ENCODE results near the gene ITGA8. TPM values are rescaled to one million over a fixed set of nuclear protein-coding genes. Genes with fewer than 3 reads are reported as not detected.
"Not testable (repeated sequence)": the region's sequence is repeated elsewhere in the genome, so short reads cannot be mapped to it uniquely, and the experiment has no call there.

Gene ITGA8
- total RNA-seq, 1 experiment from 2014 or later, result not detected

DNA sequence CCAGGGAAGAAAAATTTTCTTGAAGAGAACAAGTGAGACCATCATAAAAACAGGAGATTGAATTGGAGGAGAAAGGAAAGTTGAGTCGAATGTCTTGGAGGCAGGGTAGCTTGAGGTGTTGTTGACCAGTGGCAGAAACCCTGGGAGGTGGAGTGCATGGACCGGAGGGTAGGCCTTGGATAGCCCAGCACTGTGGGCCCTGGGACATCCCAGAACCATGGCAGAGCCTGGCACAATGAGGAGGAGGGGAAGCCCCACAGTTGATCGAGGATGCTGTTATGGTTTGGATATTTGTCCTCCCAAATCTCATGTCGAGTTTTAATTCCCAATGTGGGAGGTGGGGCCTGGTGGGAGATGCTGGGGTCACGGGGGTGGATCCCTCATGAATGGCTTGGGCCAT is 157.1 kb downstream of the ITGA8 start:
- Mint-ChIP-seq H3K27me3 (ENCODE audit: insufficient read depth, unreplicated experiment) (no peaks in the 10 kb centered on the region), H3K4me3 (ENCODE audit: unreplicated experiment) (no peak overlapping the region), H3K9me3 (ENCODE audit: unreplicated experiment) (no peaks in the 10 kb centered on the region), H3K36me3 (ENCODE audit: insufficient read depth, unreplicated experiment) (no peaks in the 10 kb centered on the region), H3K4me1 (ENCODE audit: insufficient read depth, unreplicated experiment) (no peaks in the 10 kb centered on the region), H3K27ac (ENCODE audit: low read depth, unreplicated experiment) (no peak overlapping the region)
- intact Hi-C loops (cut with micrococcal nuclease), result no loop called here
- ChIA-PET POLR2A (no interaction called here), CTCF (interaction anchor here (0.6 kb wide), 1 partner anchor 50 kb away, joined by 3 read pairs; no protein-coding TSS in a partner anchor)
- BruUV-seq (replicated peaks), result no TSS peak
- DNase-seq (ENCODE audit: unreplicated experiment), result no peak
- TF ChIP-seq, protein P1, sequence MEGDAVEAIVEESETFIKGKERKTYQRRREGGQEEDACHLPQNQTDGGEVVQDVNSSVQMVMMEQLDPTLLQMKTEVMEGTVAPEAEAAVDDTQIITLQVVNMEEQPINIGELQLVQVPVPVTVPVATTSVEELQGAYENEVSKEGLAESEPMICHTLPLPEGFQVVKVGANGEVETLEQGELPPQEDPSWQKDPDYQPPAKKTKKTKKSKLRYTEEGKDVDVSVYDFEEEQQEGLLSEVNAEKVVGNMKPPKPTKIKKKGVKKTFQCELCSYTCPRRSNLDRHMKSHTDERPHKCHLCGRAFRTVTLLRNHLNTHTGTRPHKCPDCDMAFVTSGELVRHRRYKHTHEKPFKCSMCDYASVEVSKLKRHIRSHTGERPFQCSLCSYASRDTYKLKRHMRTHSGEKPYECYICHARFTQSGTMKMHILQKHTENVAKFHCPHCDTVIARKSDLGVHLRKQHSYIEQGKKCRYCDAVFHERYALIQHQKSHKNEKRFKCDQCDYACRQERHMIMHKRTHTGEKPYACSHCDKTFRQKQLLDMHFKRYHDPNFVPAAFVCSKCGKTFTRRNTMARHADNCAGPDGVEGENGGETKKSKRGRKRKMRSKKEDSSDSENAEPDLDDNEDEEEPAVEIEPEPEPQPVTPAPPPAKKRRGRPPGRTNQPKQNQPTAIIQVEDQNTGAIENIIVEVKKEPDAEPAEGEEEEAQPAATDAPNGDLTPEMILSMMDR (IDR thresholded peaks at IDR 0.05; ENCODE audit: unreplicated experiment), result no peak

DNA sequence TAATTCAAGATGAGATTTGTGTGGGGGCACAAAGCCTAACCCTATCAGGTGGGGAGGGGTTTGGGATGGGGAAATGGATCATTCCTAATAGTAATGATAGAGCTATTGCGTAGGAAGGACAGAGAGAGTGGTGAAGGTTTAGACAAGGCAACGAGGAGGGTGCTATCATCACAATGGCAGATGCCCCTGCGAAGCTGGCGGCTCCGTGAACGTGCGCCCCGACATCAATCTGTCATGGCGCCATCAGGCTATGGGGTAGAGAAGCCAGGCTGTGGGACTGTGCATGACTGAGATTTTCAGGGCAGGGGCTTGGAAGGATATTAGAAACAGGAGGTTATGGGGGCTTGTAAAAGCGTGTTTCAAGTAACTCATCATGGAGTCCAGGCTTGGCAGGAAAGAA is 157.6 kb downstream of the ITGA8 start:
- DNase-seq (ENCODE audit: unreplicated experiment), result no peak
- intact Hi-C loops (cut with micrococcal nuclease), result no loop called here
- no TSS peak for BruUV-seq (replicated peaks)
- no peaks in the 10 kb centered on the region for H3K4me1 Mint-ChIP-seq (ENCODE audit: insufficient read depth, unreplicated experiment)
- no peaks in the 10 kb centered on the region for H3K9me3 Mint-ChIP-seq (ENCODE audit: unreplicated experiment)
- ChIA-PET POLR2A (no interaction called here), CTCF (interaction anchor here (0.6 kb wide), 2 partner anchors 50 to 277 kb away, joined by 3 read pairs; no protein-coding TSS in a partner anchor)
- H3K36me3 Mint-ChIP-seq (ENCODE audit: insufficient read depth, unreplicated experiment), result no peaks in the 10 kb centered on the region
- TF ChIP-seq, protein P1 (IDR thresholded peaks at IDR 0.05; ENCODE audit: unreplicated experiment), result no peak
- no peaks in the 10 kb centered on the region for H3K27me3 Mint-ChIP-seq (ENCODE audit: insufficient read depth, unreplicated experiment)
- H3K27ac Mint-ChIP-seq (ENCODE audit: low read depth, unreplicated experiment), result no peak overlapping the region
- no peak overlapping the region for H3K4me3 Mint-ChIP-seq (ENCODE audit: unreplicated experiment)

DNA sequence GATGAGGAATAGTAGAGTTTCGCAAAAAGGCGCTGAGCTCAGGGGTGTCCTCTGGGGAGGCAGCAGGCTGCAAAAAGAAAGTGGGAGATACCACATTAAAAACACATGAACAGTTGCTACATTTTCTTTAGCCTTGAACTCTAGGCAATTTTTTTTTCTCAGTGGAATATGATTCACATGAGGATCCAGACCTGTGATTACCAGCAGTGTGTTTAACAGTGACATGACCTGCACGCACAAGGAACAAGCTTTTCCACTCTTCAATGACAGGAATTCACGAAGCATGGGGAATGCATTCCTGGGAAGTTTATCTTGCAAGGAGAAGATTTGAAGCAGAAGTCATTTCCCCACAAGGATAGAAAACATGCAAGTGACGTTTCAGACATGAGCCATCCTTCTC is 161.6 kb downstream of the ITGA8 start:
- CTCF ChIA-PET, result no interaction called here
- TF ChIP-seq, protein P1 (IDR thresholded peaks at IDR 0.05; ENCODE audit: unreplicated experiment), result no peak
- Mint-ChIP-seq H3K36me3 (ENCODE audit: insufficient read depth, unreplicated experiment) (no peaks in the 10 kb centered on the region), H3K27me3 (ENCODE audit: insufficient read depth, unreplicated experiment) (no peaks in the 10 kb centered on the region), H3K4me1 (ENCODE audit: insufficient read depth, unreplicated experiment) (no peaks in the 10 kb centered on the region), H3K4me3 (ENCODE audit: unreplicated experiment) (no peak overlapping the region), H3K27ac (ENCODE audit: low read depth, unreplicated experiment) (no peak overlapping the region), H3K9me3 (ENCODE audit: unreplicated experiment) (no peaks in the 10 kb centered on the region)
- intact Hi-C loops (cut with micrococcal nuclease), result no loop called here
- no TSS peak for BruUV-seq (replicated peaks)
- no peak for DNase-seq (ENCODE audit: unreplicated experiment)
- POLR2A ChIA-PET, result no interaction called here

DNA sequence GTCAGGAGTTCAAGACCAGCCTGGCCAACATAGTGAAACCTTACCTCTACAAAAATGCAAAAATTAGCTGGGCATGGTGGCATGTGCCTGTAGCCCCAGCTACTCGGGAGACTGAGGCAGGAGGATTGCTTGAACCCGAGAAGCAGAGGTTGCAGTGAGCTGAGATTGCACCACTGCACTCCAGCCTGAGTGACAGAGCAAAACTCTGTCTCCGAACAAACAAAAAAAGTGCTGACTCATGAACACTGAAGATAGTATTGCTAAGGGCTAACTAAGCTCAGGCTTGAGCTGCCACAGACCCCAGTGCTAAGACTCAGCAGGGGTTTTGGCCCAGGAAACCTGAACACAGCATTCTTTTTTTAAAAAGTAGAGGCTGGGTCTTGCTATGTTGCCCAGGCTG is 162.6 kb downstream of the ITGA8 start:
- DNase-seq (ENCODE audit: unreplicated experiment); H3K4me1 Mint-ChIP-seq (ENCODE audit: insufficient read depth, unreplicated experiment); H3K4me3 Mint-ChIP-seq (ENCODE audit: unreplicated experiment); BruUV-seq (replicated peaks); POLR2A ChIA-PET; intact Hi-C loops (cut with micrococcal nuclease); H3K27me3 Mint-ChIP-seq (ENCODE audit: insufficient read depth, unreplicated experiment); H3K27ac Mint-ChIP-seq (ENCODE audit: low read depth, unreplicated experiment); H3K9me3 Mint-ChIP-seq (ENCODE audit: unreplicated experiment); H3K36me3 Mint-ChIP-seq (ENCODE audit: insufficient read depth, unreplicated experiment): not testable (repeated sequence)
- CTCF ChIA-PET, result interaction anchor here (0.6 kb wide), 1 partner anchor 958 kb away, joined by 5 read pairs; no protein-coding TSS in a partner anchor

DNA sequence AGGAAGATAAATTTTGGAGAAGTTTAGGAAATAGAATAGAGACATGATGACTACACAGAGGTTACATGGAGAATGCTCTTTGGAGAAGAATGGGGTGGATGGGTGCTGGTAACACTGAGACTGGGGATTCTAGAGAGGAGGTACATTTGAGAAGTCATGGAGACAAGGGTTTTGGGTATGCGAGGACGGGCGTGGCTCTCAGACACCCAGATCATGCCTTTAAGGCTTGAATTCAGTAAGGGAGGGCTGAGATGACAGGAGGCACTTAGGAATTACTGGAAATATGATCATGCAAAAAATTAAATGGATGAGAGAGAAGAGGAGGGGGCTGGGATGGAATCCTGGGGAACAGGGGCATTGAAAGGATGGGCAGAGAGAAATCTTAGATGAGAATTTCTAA is 168.8 kb downstream of the ITGA8 start:
- ChIA-PET POLR2A (no interaction called here), CTCF (no interaction called here)
- DNase-seq (ENCODE audit: unreplicated experiment), result no peak
- Mint-ChIP-seq H3K4me1 (ENCODE audit: insufficient read depth, unreplicated experiment) (no peaks in the 10 kb centered on the region), H3K36me3 (ENCODE audit: insufficient read depth, unreplicated experiment) (peaks cover 7% of the 10 kb centered on the region), H3K27ac (ENCODE audit: low read depth, unreplicated experiment) (no peak overlapping the region), H3K27me3 (ENCODE audit: insufficient read depth, unreplicated experiment) (peaks cover 19% of the 10 kb centered on the region), H3K9me3 (ENCODE audit: unreplicated experiment) (peaks cover 13% of the 10 kb centered on the region), H3K4me3 (ENCODE audit: unreplicated experiment) (no peak overlapping the region)
- TF ChIP-seq, protein P1 (IDR thresholded peaks at IDR 0.05; ENCODE audit: unreplicated experiment), result no peak
- BruUV-seq (replicated peaks), result no TSS peak
- intact Hi-C loops (cut with micrococcal nuclease), result no loop called here

Data from MCF 10A (cell line).